ENCODE data around the gene CLEC3A.

The CLEC3A gene

GRCh38 chr16:78022347-78023060 is at the start of gene CLEC3A:
CLEC3A (plus strand) TSS chr16:78022548; CDS start chr16:78022627, 79 bp downstream.
- H3K4me3 ChIP-seq (ENCODE audit: low read depth, low read length), result no peak within 1 kb of the TSS
- TF ChIP-seq CTCF (IDR thresholded peaks at IDR 0.05; ENCODE audit: low read depth, low read length), result no peak

- no peak for TF ChIP-seq CTCF (IDR thresholded peaks at IDR 0.05; ENCODE audit: low read depth, low read length)
- no peak overlapping the region for H3K4me3 ChIP-seq (ENCODE audit: low read depth, low read length)
These were observed 47.5 kb upstream of the CLEC3A start for GRCh38 chr16:77974883-77975282.

- no peak for TF ChIP-seq CTCF (IDR thresholded peaks at IDR 0.05; ENCODE audit: low read depth, low read length)
- H3K4me3 ChIP-seq (ENCODE audit: low read depth, low read length), result no peak overlapping the region
These were observed 46.4 kb upstream of the CLEC3A start for GRCh38 chr16:77975942-77976341.

GRCh38 chr16:77977339-77977738 is 45.0 kb upstream of the CLEC3A start:
- H3K4me3 ChIP-seq (ENCODE audit: low read depth, low read length), result no peak overlapping the region
- no peak for TF ChIP-seq CTCF (IDR thresholded peaks at IDR 0.05; ENCODE audit: low read depth, low read length)

- no peak for TF ChIP-seq CTCF (IDR thresholded peaks at IDR 0.05; ENCODE audit: low read depth, low read length)
- H3K4me3 ChIP-seq (ENCODE audit: low read depth, low read length), result no peak overlapping the region
These were observed 37.2 kb upstream of the CLEC3A start for GRCh38 chr16:77985111-77985510.

- no peak overlapping the region for H3K4me3 ChIP-seq (ENCODE audit: low read depth, low read length)
- no peak for TF ChIP-seq CTCF (IDR thresholded peaks at IDR 0.05; ENCODE audit: low read depth, low read length)
These were observed 36.2 kb upstream of the CLEC3A start for GRCh38 chr16:77986011-77986740.

- H3K4me3 ChIP-seq (ENCODE audit: low read depth, low read length), result no peak overlapping the region
- no peak for TF ChIP-seq CTCF (IDR thresholded peaks at IDR 0.05; ENCODE audit: low read depth, low read length)
These were observed 34.5 kb upstream of the CLEC3A start for GRCh38 chr16:77987810-77988209.
